ENCODE data around the gene ORM2.

DNA sequence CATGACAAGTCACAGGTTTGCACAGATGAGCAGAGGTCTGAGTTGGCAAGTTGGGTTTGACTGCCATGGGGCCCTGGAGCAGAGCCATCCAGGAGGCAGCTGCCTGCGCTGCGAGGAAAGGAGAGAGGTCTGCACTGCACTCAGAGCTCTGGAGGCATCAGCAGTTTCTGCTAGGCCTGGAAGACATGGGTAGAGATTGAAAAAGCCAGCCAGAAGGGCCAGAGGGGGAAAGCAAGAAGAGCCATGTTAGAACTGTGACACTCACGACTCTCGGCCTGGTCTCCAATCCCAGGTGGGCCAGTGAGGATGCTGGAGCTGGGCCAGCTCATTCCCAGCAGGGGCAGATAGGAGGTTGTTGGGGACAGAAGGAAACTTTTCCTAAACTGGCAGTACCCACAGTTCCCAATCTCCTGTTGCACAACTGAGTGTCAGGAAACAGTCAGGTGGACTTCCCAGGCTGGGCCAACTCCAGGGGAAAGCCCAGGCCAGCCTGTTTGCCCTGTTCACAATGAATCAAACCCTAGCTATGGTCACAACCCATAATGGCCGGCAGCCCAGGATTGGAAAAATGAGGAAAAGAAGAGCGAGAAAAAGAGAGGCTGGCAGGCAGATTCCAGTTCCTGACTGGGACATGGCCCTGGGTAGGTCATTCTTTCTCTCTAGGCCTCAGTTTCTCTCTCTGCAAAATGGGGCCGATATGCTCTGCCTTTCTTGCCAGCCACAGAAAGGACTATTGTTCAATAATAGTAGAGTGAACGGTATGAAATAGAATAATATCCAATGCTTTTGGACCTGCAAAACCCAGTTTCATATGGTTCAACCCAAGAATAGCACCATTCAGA, 14.6 kb upstream of the ORM2 start:
- TF ChIP-seq, protein P1, sequence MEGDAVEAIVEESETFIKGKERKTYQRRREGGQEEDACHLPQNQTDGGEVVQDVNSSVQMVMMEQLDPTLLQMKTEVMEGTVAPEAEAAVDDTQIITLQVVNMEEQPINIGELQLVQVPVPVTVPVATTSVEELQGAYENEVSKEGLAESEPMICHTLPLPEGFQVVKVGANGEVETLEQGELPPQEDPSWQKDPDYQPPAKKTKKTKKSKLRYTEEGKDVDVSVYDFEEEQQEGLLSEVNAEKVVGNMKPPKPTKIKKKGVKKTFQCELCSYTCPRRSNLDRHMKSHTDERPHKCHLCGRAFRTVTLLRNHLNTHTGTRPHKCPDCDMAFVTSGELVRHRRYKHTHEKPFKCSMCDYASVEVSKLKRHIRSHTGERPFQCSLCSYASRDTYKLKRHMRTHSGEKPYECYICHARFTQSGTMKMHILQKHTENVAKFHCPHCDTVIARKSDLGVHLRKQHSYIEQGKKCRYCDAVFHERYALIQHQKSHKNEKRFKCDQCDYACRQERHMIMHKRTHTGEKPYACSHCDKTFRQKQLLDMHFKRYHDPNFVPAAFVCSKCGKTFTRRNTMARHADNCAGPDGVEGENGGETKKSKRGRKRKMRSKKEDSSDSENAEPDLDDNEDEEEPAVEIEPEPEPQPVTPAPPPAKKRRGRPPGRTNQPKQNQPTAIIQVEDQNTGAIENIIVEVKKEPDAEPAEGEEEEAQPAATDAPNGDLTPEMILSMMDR (IDR thresholded peaks at IDR 0.05 in 8 of 11, conservative IDR thresholded peaks at IDR 0.05 in 3 of 11), result no peak
- TF ChIP-seq POLR2A (IDR thresholded peaks at IDR 0.05) (no peak), POLR2AphosphoS5 (IDR thresholded peaks at IDR 0.05) (no peak)
